K562 (cell line): ENCODE data around the gene BCAR3.

ENCODE experiments used
- BDP1 ChIP-seq: IDR thresholded peaks from 3 replicates; pipeline ENCODE4 v1.6.1; 2011; ENCODE audit not compliant: insufficient read length, insufficient read depth
- BHLHE40 ChIP-seq: IDR thresholded peaks from 2 replicates; pipeline ENCODE4 v1.6.1; 2011; ENCODE audit warnings: low read length, improper control_type of control experiment
- CTCF ChIP-seq, 3 experiments: IDR thresholded peaks in 2 of 3; conservative IDR thresholded peaks in 1 of 3; 2 replicates each; pipeline ENCODE4 v1.5.1; 2011 to 2012; ENCODE audit warnings: low read length in 3 of 3, mild to moderate bottlenecking in 3 of 3, control low read depth in 2 of 3, improper control_type of control experiment in 1 of 3, inconsistent platforms in 1 of 3, low read depth in 1 of 3, mixed read lengths in 1 of 3, moderate library complexity in 1 of 3; ENCODE audit not compliant: insufficient read depth in 2 of 3
- MAFK ChIP-seq: IDR thresholded peaks from 2 replicates; pipeline ENCODE4 v1.6.1; 2011; ENCODE audit warnings: low read length, improper control_type of control experiment
- POLR2AphosphoS5 ChIP-seq: IDR thresholded peaks from 2 replicates; pipeline ENCODE4 v1.6.1; 2011; ENCODE audit warnings: mild to moderate bottlenecking, low read depth, low read length, moderate library complexity; ENCODE audit not compliant: control insufficient read depth, insufficient read depth
- SIN3A ChIP-seq, 2 experiments: fragments of 150-350 bp in 1 of 2; IDR thresholded peaks; 2 replicates each; pipeline ENCODE4 v1.6.1; 2011 to 2016; ENCODE audit warnings: borderline replicate concordance in 2 of 2, low read depth in 2 of 2, low read length in 2 of 2, mild to moderate bottlenecking in 2 of 2, moderate library complexity in 2 of 2; ENCODE audit not compliant: control insufficient read depth in 1 of 2
- ZBED1 ChIP-seq: IDR thresholded peaks from 2 replicates; pipeline ENCODE4 v1.6.1; 2014
- ZNF232 ChIP-seq: sonication (generic); formaldehyde crosslinking; IDR thresholded peaks from 2 replicates; pipeline ENCODE4 v1.8.0; 2022; ENCODE audit warnings: mild to moderate bottlenecking, missing genetic modification reagents

GRCh38 chr1:93679546-93679945 lies 2.1 kb downstream of the BCAR3 start:
- TF ChIP-seq ZNF232 (CRISPR knock-in tag) (no peak), BDP1 (no peak), SIN3A (IDR thresholded peaks at IDR 0.05; ENCODE audit: borderline replicate concordance in 2 of 2, control insufficient read depth in 1 of 2, low read depth in 2 of 2, low read length in 2 of 2) (no peak), MAFK (no peak), POLR2AphosphoS5 (no peak), ZBED1 (no peak), BHLHE40 (no peak), CTCF (IDR thresholded peaks at IDR 0.05 in 2 of 3, conservative IDR thresholded peaks at IDR 0.05 in 1 of 3; ENCODE audit: insufficient read depth in 2 of 3, low read depth in 1 of 3, low read length in 3 of 3) (no peak)
